Nephron progenitor cell (in vitro differentiated cells): ENCODE results near the gene ARHGEF5.

Source experiments
- DNase-seq: peaks from one replicate; pipeline ENCODE4 v3.0.0; 2021
- H3K27ac Mint-ChIP-seq: 2 replicates; pipeline ENCODE4 v1.8.0; 2021; ENCODE audit warnings: mild to moderate bottlenecking, moderate library complexity, mixed read lengths
- H3K27me3 Mint-ChIP-seq: 2 replicates; pipeline ENCODE4 v1.8.0; 2021; ENCODE audit warnings: mild to moderate bottlenecking, low read depth, mixed read lengths; ENCODE audit not compliant: poor library complexity
- H3K36me3 Mint-ChIP-seq: 2 replicates; pipeline ENCODE4 v1.8.0; 2021; ENCODE audit warnings: low read depth, mixed read lengths
- H3K4me1 Mint-ChIP-seq: 2 replicates; pipeline ENCODE4 v1.8.0; 2021; ENCODE audit warnings: mixed read lengths
- H3K4me3 Mint-ChIP-seq: 2 replicates; pipeline ENCODE4 v1.8.0; 2021; ENCODE audit warnings: mild to moderate bottlenecking, moderate library complexity, mixed read lengths
- H3K9me3 Mint-ChIP-seq: 2 replicates; pipeline ENCODE4 v1.8.0; 2021; ENCODE audit warnings: mild to moderate bottlenecking, moderate library complexity, mixed read lengths
- TF ChIP-seq, protein P1 (sequence below): fragments of 200-600 bp; sonication (generic); IDR thresholded peaks from 2 replicates; pipeline ENCODE4 v1.5.0; 2021; ENCODE audit warnings: antibody characterized with exemption

Gene ARHGEF5

DNA sequence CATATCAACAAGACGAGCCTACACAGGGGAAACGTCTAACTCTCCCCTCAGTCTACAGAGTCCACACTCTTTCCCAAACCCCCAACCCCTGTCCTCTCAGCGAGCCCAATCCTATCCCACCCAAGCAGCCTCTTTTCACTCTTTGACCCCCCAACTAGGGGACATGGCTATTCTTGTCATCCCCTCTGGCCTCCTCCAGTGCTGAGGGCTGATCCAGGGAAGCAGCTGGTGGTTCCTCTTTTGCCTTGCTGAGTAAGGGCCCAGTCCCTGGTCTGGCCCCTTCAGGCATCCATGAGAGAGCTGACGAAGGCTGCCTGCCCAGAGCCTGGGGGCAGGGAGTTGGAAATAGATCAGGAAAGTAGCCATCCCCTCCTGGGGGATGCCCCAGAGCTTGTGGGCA, 41.9 kb downstream of the ARHGEF5 start:
- H3K27ac Mint-ChIP-seq, result no peak overlapping the region

DNA sequence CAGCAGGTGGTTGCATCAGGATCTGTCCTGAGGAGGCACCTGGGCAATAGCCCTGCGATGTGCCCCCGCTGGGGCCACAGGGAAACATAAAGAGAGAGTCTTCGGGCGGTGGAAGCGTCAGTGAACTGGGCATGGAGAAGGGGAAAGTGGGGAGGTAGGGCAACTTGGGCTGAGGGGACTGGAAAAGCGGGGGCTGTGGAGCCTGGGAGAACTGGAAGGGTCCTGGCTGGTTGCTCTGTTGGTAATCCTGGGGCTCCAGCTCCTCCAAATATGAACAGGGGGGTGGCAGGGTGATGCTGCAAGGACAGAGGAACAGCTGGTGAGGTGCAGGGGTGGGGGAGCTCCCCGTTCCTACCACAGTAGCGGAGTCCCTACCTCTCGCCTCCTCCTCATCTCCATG, 43.1 kb downstream of the ARHGEF5 start:
- no peaks in the 10 kb centered on the region for H3K36me3 Mint-ChIP-seq
- no peaks in the 10 kb centered on the region for H3K4me1 Mint-ChIP-seq
- H3K27me3 Mint-ChIP-seq, result peaks cover 27% of the 10 kb centered on the region
- H3K27ac Mint-ChIP-seq, result no peak overlapping the region
- TF ChIP-seq, protein P1, sequence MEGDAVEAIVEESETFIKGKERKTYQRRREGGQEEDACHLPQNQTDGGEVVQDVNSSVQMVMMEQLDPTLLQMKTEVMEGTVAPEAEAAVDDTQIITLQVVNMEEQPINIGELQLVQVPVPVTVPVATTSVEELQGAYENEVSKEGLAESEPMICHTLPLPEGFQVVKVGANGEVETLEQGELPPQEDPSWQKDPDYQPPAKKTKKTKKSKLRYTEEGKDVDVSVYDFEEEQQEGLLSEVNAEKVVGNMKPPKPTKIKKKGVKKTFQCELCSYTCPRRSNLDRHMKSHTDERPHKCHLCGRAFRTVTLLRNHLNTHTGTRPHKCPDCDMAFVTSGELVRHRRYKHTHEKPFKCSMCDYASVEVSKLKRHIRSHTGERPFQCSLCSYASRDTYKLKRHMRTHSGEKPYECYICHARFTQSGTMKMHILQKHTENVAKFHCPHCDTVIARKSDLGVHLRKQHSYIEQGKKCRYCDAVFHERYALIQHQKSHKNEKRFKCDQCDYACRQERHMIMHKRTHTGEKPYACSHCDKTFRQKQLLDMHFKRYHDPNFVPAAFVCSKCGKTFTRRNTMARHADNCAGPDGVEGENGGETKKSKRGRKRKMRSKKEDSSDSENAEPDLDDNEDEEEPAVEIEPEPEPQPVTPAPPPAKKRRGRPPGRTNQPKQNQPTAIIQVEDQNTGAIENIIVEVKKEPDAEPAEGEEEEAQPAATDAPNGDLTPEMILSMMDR, result no peak
- no peaks in the 10 kb centered on the region for H3K9me3 Mint-ChIP-seq
- no peak for DNase-seq
- no peak overlapping the region for H3K4me3 Mint-ChIP-seq

More for the DNA sequence above, 41.9 kb downstream of the ARHGEF5 start:
- Mint-ChIP-seq H3K36me3 (no peaks in the 10 kb centered on the region), H3K4me3 (no peak overlapping the region), H3K9me3 (no peaks in the 10 kb centered on the region), H3K4me1 (peaks cover 3% of the 10 kb centered on the region), H3K27me3 (peaks cover 27% of the 10 kb centered on the region)
- TF ChIP-seq, protein P1, result no peak
- DNase-seq, result no peak

DNA sequence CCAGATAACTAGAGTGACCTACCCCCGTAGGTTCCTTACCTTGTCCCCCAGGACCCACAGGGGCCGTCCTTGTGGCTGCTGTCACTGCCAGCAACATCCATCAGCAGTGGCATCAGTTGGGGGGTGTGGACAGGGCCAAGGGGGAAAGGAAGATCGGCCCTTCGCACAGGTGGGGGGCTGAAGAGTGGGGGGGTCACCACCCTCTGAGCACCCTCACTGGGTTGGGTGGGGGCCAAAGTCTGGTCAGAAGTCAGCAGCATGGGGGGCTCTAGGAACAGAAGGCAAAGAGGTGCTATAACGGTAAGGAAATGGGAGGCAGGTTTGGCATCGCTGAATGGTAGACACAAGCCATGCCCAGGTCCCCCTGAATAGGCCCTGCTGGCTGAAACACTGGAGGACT, 43.7 kb downstream of the ARHGEF5 start:
- TF ChIP-seq, protein P1, result no peak
- no peak for DNase-seq
- H3K4me3 Mint-ChIP-seq, result no peak overlapping the region
- no peaks in the 10 kb centered on the region for H3K9me3 Mint-ChIP-seq
- no peak overlapping the region for H3K27ac Mint-ChIP-seq
- H3K4me1 Mint-ChIP-seq, result no peaks in the 10 kb centered on the region
- H3K36me3 Mint-ChIP-seq, result no peaks in the 10 kb centered on the region
- peaks cover 27% of the 10 kb centered on the region for H3K27me3 Mint-ChIP-seq

DNA sequence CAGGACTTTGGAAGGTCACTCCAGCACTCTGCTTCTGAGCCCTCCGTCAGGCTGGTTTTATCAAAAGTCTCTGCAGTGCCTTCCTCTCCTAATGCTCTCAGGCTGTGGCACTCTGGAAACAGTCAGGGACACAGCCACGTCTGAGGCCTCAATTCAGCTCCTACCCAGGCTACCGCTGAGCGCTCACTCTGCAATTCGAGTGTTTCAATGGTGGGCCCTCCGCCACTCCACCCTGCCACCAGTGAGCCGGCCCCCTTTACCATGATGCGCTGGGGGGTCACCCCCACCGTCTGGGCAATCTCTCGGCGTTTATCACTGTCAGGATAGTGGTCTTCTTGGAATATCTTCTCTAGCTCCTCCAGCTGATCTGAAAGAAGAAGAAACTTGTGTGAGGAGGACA, 44.7 kb downstream of the ARHGEF5 start:
- TF ChIP-seq, protein P1, result no peak
- H3K9me3 Mint-ChIP-seq, result no peaks in the 10 kb centered on the region
- H3K27ac Mint-ChIP-seq, result no peak overlapping the region
- H3K27me3 Mint-ChIP-seq, result peaks cover 28% of the 10 kb centered on the region
- no peaks in the 10 kb centered on the region for H3K36me3 Mint-ChIP-seq
- H3K4me3 Mint-ChIP-seq, result no peak overlapping the region
- DNase-seq, result no peak
- peaks cover 6% of the 10 kb centered on the region for H3K4me1 Mint-ChIP-seq

DNA sequence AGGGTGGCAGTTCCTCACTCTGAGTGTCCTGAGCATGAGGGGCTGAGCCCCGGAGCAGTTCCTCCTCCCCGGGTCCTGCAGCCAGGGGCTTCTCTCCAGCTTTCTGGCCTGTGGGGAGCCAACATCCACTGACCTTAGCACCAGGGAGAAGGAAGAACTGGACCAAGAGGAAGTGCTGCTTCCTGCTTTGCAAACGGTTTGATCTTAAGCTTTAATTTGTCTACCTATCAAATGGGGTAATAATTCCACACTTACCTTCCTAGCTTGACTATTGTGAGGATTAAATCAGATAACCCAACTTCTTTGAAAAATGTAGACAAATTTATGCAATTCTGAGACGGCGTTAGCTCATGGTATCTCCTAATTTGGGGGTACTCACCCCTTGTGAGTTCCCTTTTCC, 46.3 kb downstream of the ARHGEF5 start:
- Mint-ChIP-seq H3K9me3 (no peaks in the 10 kb centered on the region), H3K36me3 (no peaks in the 10 kb centered on the region), H3K4me3 (no peak overlapping the region), H3K27ac (no peak overlapping the region), H3K4me1 (peaks cover 19% of the 10 kb centered on the region), H3K27me3 (peaks cover 23% of the 10 kb centered on the region)
- DNase-seq, result no peak
- TF ChIP-seq, protein P1, result no peak

DNA sequence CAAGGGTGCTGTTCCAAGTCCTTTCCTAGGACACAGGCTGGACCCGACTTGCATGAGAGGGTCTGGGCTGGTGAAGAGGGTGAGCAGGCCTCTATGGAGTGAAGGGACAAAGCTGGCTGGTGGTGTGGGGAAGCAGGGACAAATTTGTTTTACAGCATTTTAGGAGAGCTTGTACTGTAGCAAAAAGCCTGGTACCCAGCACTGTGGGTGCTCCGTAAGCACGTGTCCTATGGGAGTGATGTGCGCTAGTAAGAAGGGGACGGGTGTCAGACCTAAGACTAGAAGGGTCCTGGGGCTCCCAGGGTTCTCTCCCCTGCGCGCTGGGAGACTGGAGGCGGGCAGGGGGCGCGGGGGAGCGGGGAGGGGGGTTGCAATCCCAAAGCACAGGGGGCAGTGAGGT, 47.9 kb downstream of the ARHGEF5 start:
- Mint-ChIP-seq H3K36me3 (no peaks in the 10 kb centered on the region), H3K9me3 (no peaks in the 10 kb centered on the region), H3K4me3 (no peak overlapping the region), H3K4me1 (peaks cover 36% of the 10 kb centered on the region), H3K27ac (no peak overlapping the region), H3K27me3 (peaks cover 18% of the 10 kb centered on the region)
- DNase-seq, result no peak
- TF ChIP-seq, protein P1, result no peak
